ENCODE results near the gene TRPM4.

DNA sequence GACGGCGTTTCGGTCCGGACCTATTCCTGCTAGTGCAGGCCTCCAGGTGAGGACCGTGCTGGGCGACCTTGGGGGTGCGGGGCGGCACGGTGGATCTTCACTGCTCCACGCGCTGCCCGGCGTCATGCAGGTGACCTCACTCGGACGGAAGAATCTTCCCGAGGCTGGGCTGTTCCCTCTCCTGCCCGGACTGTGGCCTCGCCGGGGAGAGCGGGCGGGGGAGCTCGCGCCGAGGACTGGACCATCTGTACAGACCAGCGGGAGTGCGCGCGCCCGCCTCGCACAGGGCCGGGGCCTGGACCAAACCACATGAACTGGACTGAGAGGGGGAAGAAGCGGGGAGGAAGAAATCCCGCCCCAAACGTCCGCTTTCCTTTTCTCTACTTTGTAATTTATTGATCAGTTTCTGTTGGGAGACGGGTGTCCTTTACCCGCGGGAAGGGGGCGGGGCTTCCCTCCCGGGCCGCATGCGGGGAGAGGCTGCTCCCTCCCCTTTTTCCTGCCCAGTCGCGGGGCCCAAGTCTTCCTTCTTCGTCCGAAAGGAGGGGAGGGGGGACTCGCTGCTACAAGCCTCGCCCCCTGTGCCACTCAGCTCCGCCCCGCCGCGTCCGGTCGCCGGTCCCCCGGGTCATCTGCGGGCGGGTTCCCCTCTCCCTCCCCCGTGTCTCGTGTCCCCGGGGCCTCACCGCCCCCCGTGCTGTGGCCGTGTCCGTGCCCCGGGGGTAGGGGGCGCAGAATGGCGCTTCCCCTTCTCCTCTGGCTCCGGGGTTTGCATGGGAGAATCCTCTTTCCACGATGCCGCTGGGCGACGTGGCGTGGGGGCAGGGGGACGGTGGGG, 7.3 kb upstream of the TRPM4 start:
- no peak for TF ChIP-seq POLR2A (IDR thresholded peaks at IDR 0.05)
- TF ChIP-seq, protein P1, sequence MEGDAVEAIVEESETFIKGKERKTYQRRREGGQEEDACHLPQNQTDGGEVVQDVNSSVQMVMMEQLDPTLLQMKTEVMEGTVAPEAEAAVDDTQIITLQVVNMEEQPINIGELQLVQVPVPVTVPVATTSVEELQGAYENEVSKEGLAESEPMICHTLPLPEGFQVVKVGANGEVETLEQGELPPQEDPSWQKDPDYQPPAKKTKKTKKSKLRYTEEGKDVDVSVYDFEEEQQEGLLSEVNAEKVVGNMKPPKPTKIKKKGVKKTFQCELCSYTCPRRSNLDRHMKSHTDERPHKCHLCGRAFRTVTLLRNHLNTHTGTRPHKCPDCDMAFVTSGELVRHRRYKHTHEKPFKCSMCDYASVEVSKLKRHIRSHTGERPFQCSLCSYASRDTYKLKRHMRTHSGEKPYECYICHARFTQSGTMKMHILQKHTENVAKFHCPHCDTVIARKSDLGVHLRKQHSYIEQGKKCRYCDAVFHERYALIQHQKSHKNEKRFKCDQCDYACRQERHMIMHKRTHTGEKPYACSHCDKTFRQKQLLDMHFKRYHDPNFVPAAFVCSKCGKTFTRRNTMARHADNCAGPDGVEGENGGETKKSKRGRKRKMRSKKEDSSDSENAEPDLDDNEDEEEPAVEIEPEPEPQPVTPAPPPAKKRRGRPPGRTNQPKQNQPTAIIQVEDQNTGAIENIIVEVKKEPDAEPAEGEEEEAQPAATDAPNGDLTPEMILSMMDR (IDR thresholded peaks at IDR 0.05 in 8 of 11, conservative IDR thresholded peaks at IDR 0.05 in 3 of 11), result peak in 1 of 11 experiments; percentile 9
- peak in 2 of 3 donors; percentile 50 to 64 for TF ChIP-seq POLR2AphosphoS5 (IDR thresholded peaks at IDR 0.05)
